GM12874 (cell line): Measurements from ENCODE around the gene DGKQ.

Experiments used
- TF ChIP-seq, protein P1 (sequence below): IDR thresholded peaks from 2 replicates; pipeline ENCODE4 v1.5.1; 2011; ENCODE audit warnings: low read depth, mild to moderate bottlenecking, control low read depth, low read length, moderate library complexity; ENCODE audit not compliant: insufficient read depth

The DGKQ gene

DNA sequence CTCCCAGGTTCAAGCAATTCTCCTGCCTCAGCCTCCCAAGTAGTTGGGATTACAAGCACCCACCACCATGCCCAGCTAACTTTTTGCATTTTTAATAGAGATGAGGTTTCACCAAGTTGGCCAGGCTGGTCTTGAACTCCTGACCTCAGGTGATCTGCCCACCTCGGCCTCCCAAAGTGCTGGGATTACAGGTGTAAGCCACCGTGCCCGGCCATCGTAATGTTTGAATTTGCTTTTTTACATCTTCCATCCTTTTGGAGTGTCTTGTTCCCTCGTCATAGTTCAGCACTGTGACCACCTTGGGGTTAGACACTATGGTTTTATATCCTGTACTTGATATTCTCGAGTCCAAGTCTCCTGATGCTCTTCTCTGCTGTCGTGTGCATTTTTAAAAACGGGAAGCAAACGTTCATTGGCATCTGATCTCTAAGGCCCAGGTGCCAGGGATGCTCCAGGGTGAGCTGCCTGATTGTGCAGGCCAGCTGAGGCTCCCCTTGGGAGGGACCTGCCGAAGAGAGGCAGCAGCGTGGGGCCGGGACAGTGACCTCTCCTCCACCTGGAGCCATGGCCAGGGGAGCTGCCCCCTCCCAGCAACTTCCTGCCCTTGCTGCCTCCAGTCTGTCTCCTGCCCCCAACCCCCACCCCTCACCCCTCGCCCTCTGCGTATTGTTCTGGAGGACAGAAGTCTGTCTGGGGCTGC, 16.7 kb downstream of the DGKQ start:
- TF ChIP-seq, protein P1, sequence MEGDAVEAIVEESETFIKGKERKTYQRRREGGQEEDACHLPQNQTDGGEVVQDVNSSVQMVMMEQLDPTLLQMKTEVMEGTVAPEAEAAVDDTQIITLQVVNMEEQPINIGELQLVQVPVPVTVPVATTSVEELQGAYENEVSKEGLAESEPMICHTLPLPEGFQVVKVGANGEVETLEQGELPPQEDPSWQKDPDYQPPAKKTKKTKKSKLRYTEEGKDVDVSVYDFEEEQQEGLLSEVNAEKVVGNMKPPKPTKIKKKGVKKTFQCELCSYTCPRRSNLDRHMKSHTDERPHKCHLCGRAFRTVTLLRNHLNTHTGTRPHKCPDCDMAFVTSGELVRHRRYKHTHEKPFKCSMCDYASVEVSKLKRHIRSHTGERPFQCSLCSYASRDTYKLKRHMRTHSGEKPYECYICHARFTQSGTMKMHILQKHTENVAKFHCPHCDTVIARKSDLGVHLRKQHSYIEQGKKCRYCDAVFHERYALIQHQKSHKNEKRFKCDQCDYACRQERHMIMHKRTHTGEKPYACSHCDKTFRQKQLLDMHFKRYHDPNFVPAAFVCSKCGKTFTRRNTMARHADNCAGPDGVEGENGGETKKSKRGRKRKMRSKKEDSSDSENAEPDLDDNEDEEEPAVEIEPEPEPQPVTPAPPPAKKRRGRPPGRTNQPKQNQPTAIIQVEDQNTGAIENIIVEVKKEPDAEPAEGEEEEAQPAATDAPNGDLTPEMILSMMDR = no peak

DNA sequence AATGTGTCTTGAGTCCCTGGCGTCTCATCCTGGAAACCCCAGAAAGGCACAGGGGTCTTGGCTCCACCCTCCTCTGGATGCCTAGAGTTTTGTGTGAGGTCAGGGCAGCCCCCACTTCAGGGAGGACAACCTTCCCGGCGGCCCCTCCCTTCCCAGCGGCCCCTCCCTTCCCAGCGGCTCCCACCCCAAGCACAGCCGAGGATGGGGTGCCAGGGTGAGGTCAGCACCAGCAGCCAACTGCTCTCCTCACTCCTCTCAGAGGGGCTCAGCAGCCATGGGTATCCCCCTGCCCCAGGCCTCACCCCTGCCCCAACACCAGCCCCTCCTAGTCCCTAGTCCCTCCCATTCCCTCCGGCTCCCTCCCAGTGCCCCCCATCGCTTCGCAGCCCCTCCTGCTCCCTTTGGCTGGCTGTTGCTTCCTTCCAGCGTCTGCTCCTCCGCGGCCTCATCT, 17.4 kb downstream of the DGKQ start:
- TF ChIP-seq, protein P1 = no peak

DNA sequence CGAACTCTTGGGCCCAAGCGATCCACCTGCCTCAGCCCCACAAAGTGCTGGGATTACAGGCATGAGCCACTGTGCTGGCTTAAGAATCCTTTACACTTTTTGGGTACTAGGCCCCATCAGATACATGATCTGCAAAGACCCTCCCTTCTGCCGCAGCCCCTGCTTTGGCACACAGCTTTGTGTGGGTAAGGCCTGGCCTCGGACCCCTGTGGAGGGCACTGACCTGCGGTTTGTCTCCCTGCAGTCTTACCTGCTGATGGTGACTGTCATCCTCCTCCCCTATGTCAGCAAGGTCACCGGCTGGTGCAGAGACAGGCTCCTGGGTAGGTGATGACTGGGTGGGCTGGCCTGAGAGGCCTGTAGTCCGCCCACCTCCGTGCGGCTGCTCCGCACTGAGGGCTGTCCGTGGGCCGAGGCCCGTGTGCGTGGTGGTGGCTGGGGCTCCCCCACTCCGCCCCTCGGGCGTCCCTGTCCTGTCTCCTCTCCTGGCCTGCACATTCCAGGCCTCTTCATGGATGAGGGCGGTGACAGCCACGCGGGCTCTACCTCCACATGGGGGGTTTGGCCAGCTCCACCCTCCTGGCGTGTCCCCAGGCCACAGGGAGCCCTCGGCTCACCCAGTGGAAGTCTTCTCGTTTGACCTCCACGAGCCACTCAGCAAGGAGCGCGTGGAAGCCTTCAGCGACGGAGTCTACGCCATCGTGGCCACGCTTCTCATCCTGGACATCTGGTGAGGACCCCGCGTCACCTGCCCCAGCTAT, 18.0 kb downstream of the DGKQ start:
- TF ChIP-seq, protein P1 = no peak

DNA sequence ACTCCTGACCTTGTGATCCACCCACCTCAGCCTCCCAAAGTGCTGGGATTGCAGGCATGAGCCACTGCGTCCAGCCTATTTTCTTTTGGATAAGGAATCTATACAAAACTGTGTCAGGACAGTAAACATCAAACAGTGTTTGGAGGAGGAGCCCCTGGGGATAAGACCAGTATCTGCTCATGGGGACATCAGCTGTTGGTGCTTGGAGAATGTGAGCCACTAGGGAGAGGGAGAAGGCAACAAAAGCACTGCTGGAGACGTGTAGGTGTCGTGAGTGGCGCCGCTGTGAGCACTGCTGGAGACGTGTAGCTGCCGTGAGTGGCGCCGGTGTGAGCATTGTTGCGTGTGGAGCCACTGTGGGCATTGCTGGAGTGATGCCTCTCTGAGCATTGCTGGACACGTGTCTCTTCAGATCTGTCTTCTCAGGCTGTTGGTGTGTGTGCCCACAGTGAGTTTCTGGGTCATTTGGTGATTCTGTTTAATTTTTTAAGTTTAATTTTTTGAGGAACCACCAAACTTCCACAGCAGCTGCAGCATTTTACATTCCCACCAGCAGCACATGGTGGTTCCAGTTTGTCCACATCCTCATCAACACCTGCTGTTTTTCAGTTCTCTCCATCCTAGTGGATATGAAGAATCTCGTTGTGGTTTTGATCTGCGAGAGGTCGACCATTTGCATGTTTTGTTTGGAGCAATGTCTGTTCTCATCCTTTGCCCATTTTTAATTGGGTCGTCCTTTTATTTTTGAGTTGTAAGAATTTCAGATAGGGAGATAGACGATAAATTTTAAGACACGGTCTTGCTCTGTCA, 19.0 kb downstream of the DGKQ start:
- TF ChIP-seq, protein P1 = no peak

DNA sequence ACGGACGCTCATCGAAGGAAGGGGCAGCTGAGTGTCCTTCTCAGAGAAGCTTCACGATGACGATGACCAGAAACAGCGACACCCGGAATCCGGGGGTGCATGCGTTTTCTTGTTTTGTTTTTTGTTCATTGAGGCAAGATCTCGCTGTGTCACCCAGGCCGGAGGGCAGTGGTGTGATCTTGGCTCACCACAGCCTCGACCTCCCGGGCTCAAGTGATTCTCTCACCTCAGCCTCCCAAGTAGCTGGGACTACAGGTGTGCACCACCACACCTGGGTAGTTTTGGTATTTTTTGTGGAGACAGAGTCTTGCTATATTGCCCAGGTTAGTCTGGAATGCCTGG, 19.8 kb downstream of the DGKQ start:
- TF ChIP-seq, protein P1 = no peak

DNA sequence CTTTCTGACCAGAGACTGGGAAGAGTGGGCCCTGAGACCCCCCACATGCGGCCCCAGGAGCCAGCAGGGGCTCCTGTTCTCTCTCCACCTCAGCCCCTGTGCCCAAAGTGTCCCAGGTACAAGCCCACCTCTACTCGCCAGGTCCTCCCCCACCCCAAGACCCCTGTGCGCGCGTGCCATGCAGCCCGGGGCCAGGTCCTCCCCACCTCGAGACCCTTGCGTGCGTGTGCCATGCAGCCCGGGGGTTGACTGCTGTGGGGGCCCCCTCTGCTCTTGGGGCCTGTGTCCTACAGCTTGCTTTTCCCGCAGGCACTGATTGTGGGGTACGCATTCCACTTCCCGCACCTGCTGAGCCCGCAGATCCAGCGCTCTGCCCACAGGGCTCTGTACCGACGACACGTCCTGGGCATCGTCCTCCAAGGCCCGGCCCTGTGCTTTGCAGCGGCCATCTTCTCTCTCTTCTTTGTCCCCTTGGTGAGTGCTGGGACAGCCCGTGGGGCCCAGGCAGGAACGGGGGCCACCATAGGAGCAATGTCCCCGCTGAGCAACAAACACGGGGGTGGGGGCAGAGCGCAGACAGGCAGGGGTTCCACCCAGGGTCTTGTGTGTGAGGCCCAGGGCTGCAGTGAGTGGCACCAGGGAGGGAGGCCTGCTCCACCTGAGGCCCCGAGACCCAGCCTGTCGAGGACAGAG, 20.3 kb downstream of the DGKQ start:
- TF ChIP-seq, protein P1 = no peak
